ENCODE data around the gene SND1.

Gene SND1

DNA sequence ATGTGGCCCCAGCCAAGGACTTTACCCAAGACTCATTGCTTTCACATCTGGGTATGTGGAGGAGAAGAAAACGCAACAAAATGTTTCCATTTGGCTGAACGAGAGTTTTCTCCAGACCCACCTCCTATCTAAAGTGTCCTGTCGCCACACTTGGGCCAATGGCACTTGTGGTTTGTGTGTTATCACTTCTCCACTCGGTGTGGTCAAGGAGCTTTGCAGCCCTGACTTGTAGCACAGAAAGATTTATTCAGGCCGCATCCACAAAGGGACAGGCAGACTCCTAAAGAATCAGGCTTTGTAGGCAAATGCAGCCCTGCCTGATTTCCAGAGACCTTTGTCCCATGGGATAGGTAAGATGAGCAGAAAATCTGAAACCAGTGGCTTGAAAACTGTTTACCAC is 392.1 kb downstream of the SND1 start:
- H3K27me3 ChIP-seq (ENCODE audit: insufficient read depth, low read length), result no peaks in the 10 kb centered on the region
- no peaks in the 10 kb centered on the region for H3K9me3 ChIP-seq (ENCODE audit: low read length)
- TF ChIP-seq, protein P1, sequence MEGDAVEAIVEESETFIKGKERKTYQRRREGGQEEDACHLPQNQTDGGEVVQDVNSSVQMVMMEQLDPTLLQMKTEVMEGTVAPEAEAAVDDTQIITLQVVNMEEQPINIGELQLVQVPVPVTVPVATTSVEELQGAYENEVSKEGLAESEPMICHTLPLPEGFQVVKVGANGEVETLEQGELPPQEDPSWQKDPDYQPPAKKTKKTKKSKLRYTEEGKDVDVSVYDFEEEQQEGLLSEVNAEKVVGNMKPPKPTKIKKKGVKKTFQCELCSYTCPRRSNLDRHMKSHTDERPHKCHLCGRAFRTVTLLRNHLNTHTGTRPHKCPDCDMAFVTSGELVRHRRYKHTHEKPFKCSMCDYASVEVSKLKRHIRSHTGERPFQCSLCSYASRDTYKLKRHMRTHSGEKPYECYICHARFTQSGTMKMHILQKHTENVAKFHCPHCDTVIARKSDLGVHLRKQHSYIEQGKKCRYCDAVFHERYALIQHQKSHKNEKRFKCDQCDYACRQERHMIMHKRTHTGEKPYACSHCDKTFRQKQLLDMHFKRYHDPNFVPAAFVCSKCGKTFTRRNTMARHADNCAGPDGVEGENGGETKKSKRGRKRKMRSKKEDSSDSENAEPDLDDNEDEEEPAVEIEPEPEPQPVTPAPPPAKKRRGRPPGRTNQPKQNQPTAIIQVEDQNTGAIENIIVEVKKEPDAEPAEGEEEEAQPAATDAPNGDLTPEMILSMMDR (IDR thresholded peaks at IDR 0.05; ENCODE audit: low read length), result no peak
- TF ChIP-seq EZH2 (IDR thresholded peaks at IDR 0.05; ENCODE audit: borderline replicate concordance, low read length), result no peak
- H3K9ac ChIP-seq (ENCODE audit: low read length), result no peak overlapping the region
- H3K79me2 ChIP-seq (ENCODE audit: insufficient read depth, low read length), result no peaks in the 10 kb centered on the region
- H3K27ac ChIP-seq (ENCODE audit: low read depth, low read length, poor library complexity, severe bottlenecking), result no peak overlapping the region
- no peak overlapping the region for H3K4me3 ChIP-seq (ENCODE audit: low read depth, low read length, poor library complexity, severe bottlenecking)
- H3K4me1 ChIP-seq (ENCODE audit: insufficient read depth, low read length, severe bottlenecking), result peaks cover 6% of the 10 kb centered on the region
- no peak overlapping the region for H2AFZ ChIP-seq (ENCODE audit: low read length)
- H4K20me1 ChIP-seq (ENCODE audit: insufficient read depth, low read length), result no peaks in the 10 kb centered on the region
- no peaks in the 10 kb centered on the region for H3F3A ChIP-seq (ENCODE audit: insufficient read depth, low read length)
- H3K9me2 ChIP-seq (ENCODE audit: low read depth, low read length), result no peaks in the 10 kb centered on the region
- H3K36me3 ChIP-seq (ENCODE audit: insufficient read depth, low read length), result no peaks in the 10 kb centered on the region
- no peak overlapping the region for H3K4me2 ChIP-seq (ENCODE audit: low read length)

DNA sequence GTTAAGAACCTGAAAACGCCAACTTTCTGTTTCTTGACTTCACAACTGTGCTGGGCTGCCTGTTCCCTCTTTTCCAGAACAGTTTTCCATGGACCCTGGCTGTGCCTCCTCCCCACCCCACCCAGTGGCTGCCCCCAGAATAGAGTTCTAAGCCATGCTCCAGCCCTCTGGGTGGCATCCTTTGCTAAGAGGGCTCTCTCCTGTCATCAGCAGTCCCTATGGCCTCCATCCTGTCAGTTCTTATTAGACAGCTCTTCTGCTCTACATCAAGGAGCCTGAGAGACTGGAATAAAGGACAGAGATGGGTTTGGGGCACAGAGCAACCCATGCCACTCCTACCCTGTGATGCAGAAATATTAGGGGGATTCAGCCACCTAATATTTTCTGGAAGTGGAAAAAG is 393.2 kb downstream of the SND1 start:
- Histone ChIP-seq H3K27me3 (ENCODE audit: insufficient read depth, low read length) (no peaks in the 10 kb centered on the region), H2AFZ (ENCODE audit: low read length) (no peak overlapping the region), H3K79me2 (ENCODE audit: insufficient read depth, low read length) (no peaks in the 10 kb centered on the region), H3K27ac (ENCODE audit: low read depth, low read length, poor library complexity, severe bottlenecking) (no peak overlapping the region), H4K20me1 (ENCODE audit: insufficient read depth, low read length) (no peaks in the 10 kb centered on the region), H3K36me3 (ENCODE audit: insufficient read depth, low read length) (no peaks in the 10 kb centered on the region), H3K4me3 (ENCODE audit: low read depth, low read length, poor library complexity, severe bottlenecking) (no peak overlapping the region), H3K9me3 (ENCODE audit: low read length) (no peaks in the 10 kb centered on the region), H3K9me2 (ENCODE audit: low read depth, low read length) (no peaks in the 10 kb centered on the region), H3K4me2 (ENCODE audit: low read length) (no peak overlapping the region), H3K9ac (ENCODE audit: low read length) (no peak overlapping the region), H3F3A (ENCODE audit: insufficient read depth, low read length) (no peaks in the 10 kb centered on the region), H3K4me1 (ENCODE audit: insufficient read depth, low read length, severe bottlenecking) (peaks cover 6% of the 10 kb centered on the region)
- TF ChIP-seq, protein P1 (IDR thresholded peaks at IDR 0.05; ENCODE audit: low read length), result peak; percentile 26; the same call in 1 of the 2 replicates
- no peak for TF ChIP-seq EZH2 (IDR thresholded peaks at IDR 0.05; ENCODE audit: borderline replicate concordance, low read length)

GRCh38 chr7:128045766-128046165 is 393.8 kb downstream of the SND1 start:
- no peaks in the 10 kb centered on the region for H3K9me3 ChIP-seq (ENCODE audit: low read length)
- no peaks in the 10 kb centered on the region for H3F3A ChIP-seq (ENCODE audit: insufficient read depth, low read length)
- peaks cover 6% of the 10 kb centered on the region for H3K4me1 ChIP-seq (ENCODE audit: insufficient read depth, low read length, severe bottlenecking)
- no peak overlapping the region for H3K4me2 ChIP-seq (ENCODE audit: low read length)
- no peaks in the 10 kb centered on the region for H3K36me3 ChIP-seq (ENCODE audit: insufficient read depth, low read length)
- H3K4me3 ChIP-seq (ENCODE audit: low read depth, low read length, poor library complexity, severe bottlenecking), result no peak overlapping the region
- H3K27ac ChIP-seq (ENCODE audit: low read depth, low read length, poor library complexity, severe bottlenecking), result no peak overlapping the region
- H3K9ac ChIP-seq (ENCODE audit: low read length), result no peak overlapping the region
- no peak overlapping the region for H2AFZ ChIP-seq (ENCODE audit: low read length)
- H3K9me2 ChIP-seq (ENCODE audit: low read depth, low read length), result no peaks in the 10 kb centered on the region
- no peaks in the 10 kb centered on the region for H3K79me2 ChIP-seq (ENCODE audit: insufficient read depth, low read length)
- no peaks in the 10 kb centered on the region for H4K20me1 ChIP-seq (ENCODE audit: insufficient read depth, low read length)
- TF ChIP-seq, protein P1 (IDR thresholded peaks at IDR 0.05; ENCODE audit: low read length), result no peak
- no peak for TF ChIP-seq EZH2 (IDR thresholded peaks at IDR 0.05; ENCODE audit: borderline replicate concordance, low read length)
- H3K27me3 ChIP-seq (ENCODE audit: insufficient read depth, low read length), result no peaks in the 10 kb centered on the region

Data from OCI-LY1 (cell line).